CD14-positive monocyte (primary cell): ENCODE data around the gene ATF6. TPM values are rescaled to one million over a fixed set of nuclear protein-coding genes. Genes with fewer than 3 reads are reported as not detected.

ENCODE experiments used
- DNase-seq, 3 donors: peaks; one replicate each; pipeline ENCODE4 v3.0.0-alpha.2; 2011 to 2022
- H2AFZ ChIP-seq: 2 replicates; pipeline ENCODE4 v1.6.0; 2012; ENCODE audit warnings: mild to moderate bottlenecking, low read depth, low read length, inconsistent platforms; ENCODE audit not compliant: insufficient read depth, poor library complexity, severe bottlenecking
- H3K27ac ChIP-seq, 2 donors: 1 replicate in 1 of 2; 2 replicates in 1 of 2; pipeline ENCODE4 v1.5.1; 2012 to 2013; ENCODE audit warnings: low read length in 2 of 2, control low read depth in 1 of 2, inconsistent platforms in 1 of 2, low read depth in 1 of 2, mild to moderate bottlenecking in 1 of 2
- H3K27me3 ChIP-seq, 2 donors: one replicate each; pipeline versions ENCODE4 v1.6.0 to v1.6.1; 2011 to 2013; ENCODE audit warnings: low read length in 2 of 2; ENCODE audit not compliant: control insufficient read depth in 2 of 2, insufficient read depth in 2 of 2
- H3K36me3 ChIP-seq, 2 donors: replicated peaks in 1 of 2; 1 replicate in 1 of 2; 2 replicates in 1 of 2; pipeline versions ENCODE4 v1.5.1 to v1.6.1; 2012 to 2013; ENCODE audit warnings: low read length in 2 of 2, control low read depth in 1 of 2, inconsistent platforms in 1 of 2, mild to moderate bottlenecking in 1 of 2; ENCODE audit not compliant: insufficient read depth in 2 of 2, control insufficient read depth in 1 of 2
- H3K4me1 ChIP-seq, 2 donors: 1 replicate in 1 of 2; 2 replicates in 1 of 2; pipeline versions ENCODE4 v1.5.1 to v1.6.1; 2012 to 2013; ENCODE audit warnings: low read length in 2 of 2, control low read depth in 1 of 2, inconsistent platforms in 1 of 2, mild to moderate bottlenecking in 1 of 2, moderate library complexity in 1 of 2; ENCODE audit not compliant: insufficient read depth in 2 of 2, control insufficient read depth in 1 of 2
- H3K4me2 ChIP-seq: replicated peaks from 2 replicates; pipeline ENCODE3; 2012; ENCODE audit warnings: low read length, moderate library complexity, mild to moderate bottlenecking; ENCODE audit not compliant: poor library complexity, severe bottlenecking; ENCODE audit errors: extremely low read depth
- H3K4me3 ChIP-seq, 3 experiments: fragments of 200-600 bp in 1 of 3; sonication (generic) in 1 of 3; replicated peaks in 1 of 3; 1 replicate in 2 of 3; 2 replicates in 1 of 3; pipeline ENCODE4 v1.5.1; 2011 to 2013; ENCODE audit warnings: low read length in 3 of 3, mild to moderate bottlenecking in 3 of 3, control low read depth in 2 of 3, low read depth in 2 of 3, inconsistent platforms in 1 of 3, moderate library complexity in 1 of 3
- H3K79me2 ChIP-seq: 2 replicates; pipeline ENCODE4 v1.6.0; 2012; ENCODE audit warnings: mild to moderate bottlenecking, control low read depth, inconsistent platforms, low read length, moderate library complexity; ENCODE audit not compliant: insufficient read depth
- H3K9ac ChIP-seq: 2 replicates; pipeline ENCODE4 v1.6.0; 2017; ENCODE audit warnings: low read length, mild to moderate bottlenecking; ENCODE audit not compliant: insufficient read depth, poor library complexity, severe bottlenecking
- H3K9me3 ChIP-seq, 2 donors: replicated peaks in 1 of 2; 1 replicate in 1 of 2; 2 replicates in 1 of 2; pipeline versions ENCODE4 v1.5.1 to v1.6.1; 2012 to 2013; ENCODE audit warnings: low read length in 2 of 2, control low read depth in 1 of 2; ENCODE audit not compliant: control insufficient read depth in 1 of 2, insufficient read depth in 1 of 2
- H4K20me1 ChIP-seq: 2 replicates; pipeline ENCODE4 v1.6.0; 2012; ENCODE audit warnings: mild to moderate bottlenecking, low read length, control low read depth, moderate library complexity; ENCODE audit not compliant: insufficient read depth
- H3K27ac Mint-ChIP-seq, 7 donors: one replicate each; pipeline ENCODE4 v1.8.0; 2020; ENCODE audit warnings: mild to moderate bottlenecking in 7 of 7, mixed read lengths in 7 of 7, moderate library complexity in 6 of 7, inconsistent platforms in 2 of 7
- H3K27me3 Mint-ChIP-seq, 3 donors: one replicate each; pipeline ENCODE4 v1.8.0; 2021 to 2022; ENCODE audit warnings: low read depth in 3 of 3, mild to moderate bottlenecking in 3 of 3, mixed read lengths in 3 of 3, moderate library complexity in 3 of 3, inconsistent platforms in 1 of 3
- H3K36me3 Mint-ChIP-seq, 2 donors: one replicate each; pipeline ENCODE4 v1.8.0; 2020; ENCODE audit warnings: mixed read lengths in 2 of 2, inconsistent platforms in 1 of 2, mild to moderate bottlenecking in 1 of 2
- H3K4me1 Mint-ChIP-seq: one replicate; pipeline ENCODE4 v1.8.0; 2020; ENCODE audit warnings: mild to moderate bottlenecking, mixed read lengths
- H3K4me3 Mint-ChIP-seq, 2 donors: one replicate each; pipeline ENCODE4 v1.8.0; 2020; ENCODE audit warnings: mild to moderate bottlenecking in 2 of 2, mixed read lengths in 2 of 2, moderate library complexity in 1 of 2
- H3K9me3 Mint-ChIP-seq, 7 donors: one replicate each; pipeline ENCODE4 v1.8.0; 2020 to 2022; ENCODE audit warnings: mixed read lengths in 7 of 7, mild to moderate bottlenecking in 6 of 7, moderate library complexity in 6 of 7, inconsistent platforms in 2 of 7
- CTCF ChIP-seq: fragments of 200-600 bp; IDR thresholded peaks from one replicate; pipeline ENCODE4 v1.8.0; 2022; ENCODE audit warnings: antibody characterized with exemption, mild to moderate bottlenecking
- WGBS: methylation state at CpG from one replicate; pipeline ENCODE4 v1.1.5; 2013; ENCODE audit warnings: missing lambda C conversion rate; ENCODE audit not compliant: insufficient coverage; 5-methylcytosine and 5-hydroxymethylcytosine counted together
- intact Hi-C, 2 donors: fragments of 100-400 bp; cut with micrococcal nuclease; formaldehyde crosslinking; loops; one replicate each; pipeline versions ENCODE4 v1.15.0 to v1.15.1; 2023
- polyA plus RNA-seq, 3 donors: library from polyadenylated mRNA; depleted of rRNA in 1 of 3; unstranded in 2 of 3; stranded (reverse) in 1 of 3; fragments of 300-500 nt in 2 of 3; fragments of >200 nt in 1 of 3; fragmentation: Illumina TruSeq in 2 of 3; gene quantifications; 1 replicate in 2 of 3; 2 replicates in 1 of 3; pipeline ENCODE4 v1.2.3, GENCODE V29; 2012 to 2021

ATF6 gene
- polyA plus RNA-seq, 3 donors: 13.4 to 25.6 (median 22.2) TPM

DNA sequence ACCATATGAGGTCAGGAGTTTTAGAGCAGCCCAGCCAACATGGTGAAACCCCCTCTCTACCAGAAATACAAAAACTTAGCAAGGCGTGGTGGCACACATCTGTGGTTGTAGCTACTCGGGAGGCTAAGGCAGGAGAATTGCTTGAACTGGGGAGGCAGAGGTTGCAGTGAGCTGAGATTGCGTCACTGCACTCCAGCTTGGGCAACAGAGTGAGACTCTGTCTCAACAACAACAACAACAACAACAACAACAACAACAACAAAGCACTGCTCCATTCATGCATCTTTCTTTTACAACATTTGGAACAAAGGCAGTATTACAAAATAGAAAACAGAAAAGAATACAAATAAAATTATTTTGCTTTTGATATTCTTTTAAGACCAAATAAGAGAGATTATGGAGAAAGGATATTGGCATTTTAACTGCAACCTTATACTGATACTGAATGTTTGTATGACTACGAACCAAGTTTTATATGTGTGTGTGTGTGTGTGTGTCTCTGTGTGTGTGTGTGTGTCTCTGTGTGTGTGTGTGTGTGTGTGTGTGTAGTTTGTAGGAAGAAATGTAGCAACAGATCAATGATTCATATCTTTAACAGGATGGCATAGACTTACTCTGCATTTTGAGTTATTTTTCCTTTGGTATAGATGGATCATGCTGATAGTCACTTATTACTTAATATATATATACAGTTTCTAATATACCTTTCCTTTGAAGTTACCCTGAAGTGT lies 24.6 kb downstream of the ATF6 start:
- no peaks in the 10 kb centered on the region for H3K79me2 ChIP-seq
- H3K27ac Mint-ChIP-seq: peak overlapping the region in 1 of 7 donors; percentile 12
- no peaks in the 10 kb centered on the region for H3K4me1 Mint-ChIP-seq
- no peak for TF ChIP-seq CTCF
- H3K36me3 Mint-ChIP-seq: peaks cover 83 to 90% of the 10 kb centered on the region in 2 donors
- no peaks in the 10 kb centered on the region for H3K27me3 Mint-ChIP-seq
- H3K4me3 Mint-ChIP-seq: no peak overlapping the region
- H2AFZ ChIP-seq: no peak overlapping the region
- peaks cover 55% of the 10 kb centered on the region for H4K20me1 ChIP-seq
- no peak overlapping the region for H3K4me3 ChIP-seq
- H3K27me3 ChIP-seq: no peaks in the 10 kb centered on the region
- no peak overlapping the region for H3K27ac ChIP-seq
- no peak overlapping the region for H3K4me2 ChIP-seq
- peaks cover 75 to 93% of the 10 kb centered on the region in 2 donors for H3K36me3 ChIP-seq
- H3K9me3 Mint-ChIP-seq: no peaks in the 10 kb centered on the region
- WGBS: no CpG with 5 or more reads among the region's 4 CpGs
- no peak overlapping the region for H3K9ac ChIP-seq
- no peaks in the 10 kb centered on the region for H3K9me3 ChIP-seq
- no peaks in the 10 kb centered on the region for H3K4me1 ChIP-seq
- intact Hi-C loops: no loop called here
- no peak for DNase-seq

DNA sequence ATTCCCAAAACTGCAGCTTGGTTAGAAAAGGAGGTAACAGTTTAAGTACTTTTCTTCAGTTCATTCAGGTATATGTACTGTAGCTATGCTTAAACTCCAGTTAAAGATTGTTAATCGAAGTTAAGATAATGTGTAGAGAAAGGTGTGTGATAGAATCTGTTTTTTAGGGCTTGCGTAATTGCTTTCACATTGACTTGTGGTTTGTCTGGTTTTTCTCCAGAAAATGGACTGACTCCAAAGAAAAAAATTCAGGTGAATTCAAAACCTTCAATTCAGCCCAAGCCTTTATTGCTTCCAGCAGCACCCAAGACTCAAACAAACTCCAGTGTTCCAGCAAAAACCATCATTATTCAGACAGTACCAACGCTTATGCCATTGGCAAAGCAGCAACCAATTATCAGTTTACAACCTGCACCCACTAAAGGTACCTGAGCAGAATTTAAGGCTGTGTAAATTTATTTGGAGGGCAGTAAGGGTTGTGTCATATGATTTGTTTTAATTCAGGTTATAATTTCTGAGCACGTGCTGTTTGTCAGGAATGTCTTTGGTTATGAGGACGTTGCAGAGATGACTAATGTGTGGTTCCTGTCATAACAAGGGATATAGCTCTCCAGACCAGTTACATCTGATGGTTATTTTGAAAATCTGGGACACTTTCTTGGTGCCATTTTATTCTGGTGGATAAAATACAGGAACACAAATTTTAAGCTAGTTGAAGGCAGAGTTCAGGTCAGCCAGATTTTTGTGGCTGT lies 26.0 kb downstream of the ATF6 start:
- TF ChIP-seq CTCF: no peak
- H3K4me3 Mint-ChIP-seq: no peak overlapping the region
- no peaks in the 10 kb centered on the region for H3K9me3 Mint-ChIP-seq
- Histone ChIP-seq H4K20me1 (peaks cover 61% of the 10 kb centered on the region), H3K9ac (no peak overlapping the region), H3K27me3 (no peaks in the 10 kb centered on the region), H3K4me2 (no peak overlapping the region), H3K4me1 (no peaks in the 10 kb centered on the region), H3K36me3 (peaks cover 78 to 93% of the 10 kb centered on the region in 2 donors), H3K79me2 (no peaks in the 10 kb centered on the region), H3K4me3 (no peak overlapping the region), H3K27ac (no peak overlapping the region), H2AFZ (no peak overlapping the region), H3K9me3 (no peaks in the 10 kb centered on the region)
- 81% methylated on average over 2 of the region's 5 CpGs for WGBS
- peak overlapping the region in 1 of 7 donors; percentile 17 for H3K27ac Mint-ChIP-seq
- no peaks in the 10 kb centered on the region for H3K4me1 Mint-ChIP-seq
- intact Hi-C loops: loop anchor here (2.0 kb wide), 2 partner anchors 245 to 247 kb away; no protein-coding TSS in a partner anchor
- no peak for DNase-seq
- no peaks in the 10 kb centered on the region for H3K27me3 Mint-ChIP-seq
- peaks cover 84 to 90% of the 10 kb centered on the region in 2 donors for H3K36me3 Mint-ChIP-seq
